Stimulated activated CD8-positive, alpha-beta memory T cell treated with anti-CD3 and anti-CD28 coated beads, Interleukin-7, amount 100 ng/mL, for 1 hour (primary cell): ENCODE results near the gene PLAGL1.
"Not testable (repeated sequence)": the region's sequence is repeated elsewhere in the genome, so short reads cannot be mapped to it uniquely, and the experiment has no call there.

ENCODE experiments used
- DNase-seq, 2 donors: peaks; one replicate each; pipeline ENCODE4 v3.0.0-alpha.2; 2020; ENCODE audit warnings: low read depth in 2 of 2

The PLAGL1 gene

DNA sequence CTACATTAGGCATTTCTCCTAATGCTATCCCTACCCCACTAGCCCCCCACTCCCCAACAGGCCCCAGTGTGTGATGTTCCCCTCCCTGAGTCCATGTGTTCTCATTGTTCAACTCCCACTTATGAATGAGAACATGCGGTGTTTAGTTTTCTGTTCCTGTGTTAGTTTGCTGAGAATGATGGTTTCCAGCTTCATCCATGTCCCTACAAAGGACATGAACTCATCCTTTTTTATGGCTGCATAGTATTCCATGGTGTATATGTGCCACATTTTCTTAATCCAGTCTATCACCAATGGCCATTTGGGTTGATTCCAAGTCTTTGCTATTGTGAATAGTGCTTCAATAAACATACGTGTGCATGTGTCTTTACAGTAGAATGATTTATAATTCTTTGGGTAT, 1.6 kb upstream of the PLAGL1 start:
- DNase-seq = not testable (repeated sequence)

GRCh38 chr6:144008846-144009245, 787 bp upstream of the PLAGL1 start:
- no peak for DNase-seq

- no peak for DNase-seq
These were observed 460 bp downstream of the PLAGL1 start for GRCh38 chr6:144007478-144008119.

GRCh38 chr6:144006736-144007477, 1.2 kb downstream of the PLAGL1 start:
- no peak for DNase-seq

DNA sequence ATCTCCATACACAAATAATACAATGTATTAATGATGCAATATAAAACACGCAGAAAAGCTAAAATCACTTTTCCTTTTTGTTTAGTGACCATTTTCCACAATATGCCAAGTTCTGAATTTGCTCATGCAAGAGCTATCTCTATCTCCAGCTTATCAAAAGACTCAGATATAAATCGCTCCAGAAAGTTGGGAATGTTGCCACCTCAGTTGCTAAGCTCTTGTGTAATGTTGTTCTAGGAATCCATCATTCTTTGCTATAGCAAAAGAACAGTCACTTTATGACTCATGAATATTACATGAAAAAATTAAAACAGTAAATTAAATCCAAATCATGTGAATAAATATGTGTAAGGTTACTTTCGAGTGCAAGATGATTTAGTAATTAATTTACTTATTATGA, 8.7 kb downstream of the PLAGL1 start:
- DNase-seq = no peak

DNA sequence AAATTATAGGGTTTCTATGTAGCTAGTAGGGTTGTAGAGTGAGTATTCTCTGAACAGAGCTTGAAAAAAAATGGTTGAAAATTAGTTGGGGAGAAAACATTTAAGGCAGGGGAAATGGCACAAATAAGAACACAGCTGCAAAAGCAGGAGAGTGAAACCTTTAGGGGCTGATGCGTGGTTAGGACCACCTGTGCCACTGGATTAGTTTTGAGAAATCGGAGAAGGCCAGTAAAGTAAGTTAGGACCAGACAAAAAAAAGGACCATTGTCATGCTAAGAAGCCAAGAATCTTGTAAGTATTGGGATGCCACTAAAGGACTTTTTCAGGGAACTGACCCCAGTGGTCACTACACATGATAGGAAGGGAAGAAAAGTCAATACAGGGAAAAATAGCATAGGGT, 9.4 kb downstream of the PLAGL1 start:
- DNase-seq = no peak

DNA sequence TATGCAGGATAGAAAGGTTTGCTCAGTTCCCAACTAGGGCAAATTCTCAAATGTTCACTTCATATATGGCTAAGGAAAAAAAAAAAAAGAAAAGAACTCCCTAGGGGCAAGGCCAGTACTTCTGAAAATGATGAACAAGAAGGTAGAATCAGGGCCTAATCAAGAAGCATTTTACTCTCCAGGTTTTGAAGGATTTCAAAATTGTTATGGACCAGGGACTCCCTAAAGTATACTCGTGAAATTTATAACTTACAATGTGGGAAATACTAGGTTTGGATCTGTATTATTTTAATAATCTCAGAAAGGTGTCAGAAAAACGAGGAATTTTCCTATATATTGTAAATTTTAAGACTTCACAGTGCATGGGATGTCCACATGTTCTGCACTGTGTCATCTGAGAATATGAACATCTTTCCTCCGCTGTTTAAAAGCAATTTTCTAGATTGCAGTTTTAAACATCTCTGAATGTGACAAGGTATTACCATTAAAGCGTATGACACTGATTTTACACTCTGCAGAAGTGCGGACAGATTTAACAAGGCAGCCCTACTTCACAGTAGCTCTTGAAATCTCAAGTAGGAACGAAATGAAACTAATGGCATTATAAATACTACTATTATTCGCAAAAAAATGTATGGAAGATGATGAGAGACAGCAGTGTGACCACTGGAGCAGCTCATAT, 14.0 kb downstream of the PLAGL1 start:
- no peak for DNase-seq

DNA sequence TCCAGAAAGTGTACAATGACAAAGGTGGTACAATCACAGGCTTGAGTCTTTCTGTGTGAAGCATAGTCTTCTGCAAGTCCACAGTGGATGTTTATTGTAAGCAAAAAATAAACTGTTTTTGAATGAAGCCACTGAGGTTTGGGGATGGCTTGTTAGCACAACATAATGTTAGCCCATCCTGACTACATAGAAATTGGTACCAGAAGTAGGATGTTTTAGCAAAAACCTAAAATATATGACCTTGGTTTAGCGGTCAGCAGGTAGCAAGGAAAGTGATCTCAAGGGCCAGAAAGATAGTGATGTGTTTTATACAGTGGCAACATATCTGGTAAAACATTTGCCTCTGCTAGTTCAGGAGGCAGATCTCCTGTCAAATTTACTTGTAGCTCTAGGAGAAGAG, 15.8 kb downstream of the PLAGL1 start:
- no peak for DNase-seq

- DNase-seq = no peak
These were observed 21.5 kb downstream of the PLAGL1 start for GRCh38 chr6:143986463-143987065.

- DNase-seq = no peak
These were observed 23.4 kb downstream of the PLAGL1 start for GRCh38 chr6:143984666-143985065.

DNA sequence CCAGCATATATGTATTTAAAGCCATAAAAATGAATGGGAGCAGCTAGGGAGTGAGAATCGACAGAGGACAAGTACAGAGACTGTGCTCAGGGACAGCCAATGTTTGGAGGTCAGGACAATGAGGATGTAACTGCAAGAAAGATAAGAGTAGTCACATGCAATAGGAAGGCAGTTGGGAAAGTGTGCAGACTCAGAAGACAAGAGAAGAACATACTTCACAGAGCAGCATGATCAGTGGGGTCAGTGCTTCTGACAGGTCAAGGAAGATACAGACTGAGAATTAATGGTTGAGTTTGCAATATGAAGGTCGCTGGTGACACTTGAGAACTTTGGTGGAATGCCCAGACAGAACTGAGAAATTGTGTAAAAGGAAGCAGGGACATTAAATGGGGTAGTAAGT, 25.1 kb downstream of the PLAGL1 start:
- no peak for DNase-seq

DNA sequence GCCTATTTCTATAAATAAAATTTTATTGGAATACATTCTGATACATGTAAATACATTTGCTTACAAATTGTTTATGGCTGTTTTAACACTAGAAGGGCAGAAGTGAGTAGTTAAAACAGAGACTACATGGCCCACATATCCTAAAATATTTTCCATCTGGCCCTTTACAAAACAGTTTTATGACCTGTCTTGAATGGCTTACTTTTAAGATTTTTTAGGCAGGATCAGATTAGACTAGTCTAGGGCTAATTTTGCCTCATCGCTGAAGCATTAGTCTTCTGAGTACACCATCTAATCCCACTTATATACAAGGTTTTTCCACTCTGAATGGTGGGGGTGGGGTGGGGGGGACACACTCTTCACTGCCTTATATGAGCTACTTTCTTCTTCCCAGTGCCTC, 27.1 kb downstream of the PLAGL1 start:
- no peak for DNase-seq

DNA sequence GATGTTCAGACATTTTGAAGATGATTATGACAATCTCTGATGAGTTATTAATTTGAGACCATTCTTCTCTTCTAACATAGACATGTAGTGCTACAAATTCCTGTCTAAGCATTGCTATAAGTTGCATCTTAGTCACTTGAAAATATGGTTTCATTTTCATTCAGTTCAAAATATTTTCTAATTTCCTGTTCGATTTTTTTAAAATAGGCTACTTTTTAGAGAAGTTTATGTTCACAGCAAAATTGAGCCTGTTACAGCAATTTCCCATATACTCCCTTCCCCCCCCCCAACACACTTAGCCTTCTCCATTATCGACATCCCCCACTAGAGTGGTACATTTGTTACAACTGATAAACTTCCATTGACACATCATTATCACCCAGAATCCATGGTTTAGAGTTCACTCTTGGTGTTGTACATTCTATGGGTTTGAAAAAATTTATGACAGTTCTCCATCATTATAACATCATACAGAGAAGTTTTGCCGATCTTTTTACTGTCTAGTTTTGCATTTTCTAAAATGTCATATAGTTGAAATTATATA, 31.2 kb downstream of the PLAGL1 start:
- no peak for DNase-seq

DNA sequence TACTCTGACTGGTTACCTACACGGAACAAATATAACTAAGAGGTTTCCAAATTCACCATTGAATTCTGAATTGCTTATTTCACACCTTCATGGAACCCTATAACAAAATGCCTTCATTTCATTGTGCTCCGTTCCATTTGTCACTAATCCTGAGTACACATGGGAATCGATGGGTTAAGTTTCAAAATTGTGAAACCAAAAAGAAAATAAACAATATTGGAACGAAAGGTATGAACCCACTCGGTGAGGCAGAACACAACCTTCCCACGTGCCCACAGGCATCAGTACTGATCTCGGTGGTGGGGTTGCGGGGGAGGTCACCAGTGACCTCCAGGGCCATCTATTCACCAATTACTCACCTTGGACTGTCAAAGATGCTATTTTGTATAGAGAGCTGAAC, 34.0 kb downstream of the PLAGL1 start:
- no peak for DNase-seq

- DNase-seq = no peak
These were observed 34.7 kb downstream of the PLAGL1 start for GRCh38 chr6:143973097-143973966.

DNA sequence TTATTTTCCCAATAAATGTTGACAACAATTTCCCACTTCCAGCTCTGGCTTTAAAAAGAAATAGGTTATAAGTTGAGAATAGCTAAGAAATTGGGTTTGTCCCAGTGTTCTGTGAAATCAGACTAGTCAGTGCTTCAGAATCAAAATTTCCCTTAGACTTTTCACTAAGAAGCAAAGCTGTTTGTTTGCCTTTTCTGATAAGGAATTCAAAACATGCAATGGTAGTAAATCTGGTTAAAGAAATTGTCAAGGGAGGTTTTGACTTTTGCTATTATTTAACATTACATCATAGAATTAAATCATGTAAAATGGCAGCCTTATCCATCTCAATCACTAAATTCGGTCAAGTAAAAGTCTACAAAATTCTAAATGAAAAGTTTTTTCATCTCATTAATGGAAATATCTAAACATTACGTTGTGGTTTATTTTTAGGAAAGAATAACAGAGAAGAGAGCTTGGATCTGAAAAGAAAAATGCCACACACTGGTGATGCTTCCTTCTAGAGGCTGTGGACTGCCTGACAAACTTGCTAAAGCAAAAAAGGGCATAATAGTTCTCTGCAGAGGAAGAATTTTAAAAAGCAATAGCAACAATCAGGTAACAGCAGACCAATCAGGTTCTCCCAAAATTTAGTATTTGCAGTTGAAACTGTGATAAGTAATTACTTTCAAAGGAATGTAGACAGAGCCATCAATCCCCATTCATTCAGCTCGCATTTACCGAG, 36.4 kb downstream of the PLAGL1 start:
- no peak for DNase-seq

DNA sequence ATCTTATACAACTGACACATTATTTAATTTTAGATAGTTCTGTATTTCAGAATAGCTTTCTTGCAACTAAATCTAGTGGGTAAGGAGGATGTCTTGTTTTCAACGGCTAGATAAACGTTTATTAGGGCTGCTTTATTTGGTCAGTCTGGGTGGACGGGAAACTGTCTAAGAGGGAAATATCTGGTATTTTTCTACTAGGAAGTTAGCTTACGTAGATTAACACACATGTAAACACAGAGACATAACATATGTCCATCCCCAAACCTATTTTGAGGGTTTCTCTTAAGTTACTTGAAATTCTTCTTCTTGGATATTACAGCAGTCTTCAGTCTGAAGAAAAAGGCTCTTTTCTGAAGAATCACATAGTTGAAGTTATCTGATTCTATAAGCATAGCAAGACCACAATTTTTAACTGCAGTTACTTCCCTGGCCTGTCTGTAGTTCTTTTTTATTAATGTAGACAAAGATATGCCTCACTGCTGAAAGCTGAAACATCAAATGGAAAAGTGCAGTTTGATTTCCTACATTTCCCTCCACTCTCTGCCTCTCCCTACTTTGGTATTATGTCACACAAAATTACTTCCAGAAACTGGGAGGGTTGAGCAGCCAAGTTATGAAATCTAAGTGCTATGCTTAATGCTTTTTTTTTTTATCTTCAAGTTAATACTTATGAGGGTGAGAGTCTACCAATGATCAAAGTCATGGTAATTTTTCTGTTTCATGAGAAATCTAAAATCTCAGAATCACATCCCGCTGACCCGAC, 37.4 kb downstream of the PLAGL1 start:
- no peak for DNase-seq

DNA sequence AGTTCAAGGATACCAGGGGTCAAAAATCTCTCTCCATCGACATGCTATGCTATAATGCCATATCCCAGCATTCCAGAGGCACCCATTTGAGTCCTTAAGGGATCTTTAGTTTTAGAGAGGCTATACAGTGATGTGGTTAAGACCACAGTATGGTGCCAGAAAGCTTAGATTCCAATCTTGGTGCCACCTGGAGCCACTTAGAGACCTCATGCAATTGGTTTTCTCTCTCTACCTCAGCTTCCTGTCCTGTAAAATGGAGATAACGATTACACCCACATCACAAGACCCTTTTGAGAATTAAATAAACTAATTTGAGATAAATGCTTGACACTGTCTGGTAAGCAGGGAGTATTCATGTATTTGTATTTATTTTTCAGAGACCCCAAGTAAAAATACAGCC, 39.0 kb downstream of the PLAGL1 start:
- DNase-seq = no peak

DNA sequence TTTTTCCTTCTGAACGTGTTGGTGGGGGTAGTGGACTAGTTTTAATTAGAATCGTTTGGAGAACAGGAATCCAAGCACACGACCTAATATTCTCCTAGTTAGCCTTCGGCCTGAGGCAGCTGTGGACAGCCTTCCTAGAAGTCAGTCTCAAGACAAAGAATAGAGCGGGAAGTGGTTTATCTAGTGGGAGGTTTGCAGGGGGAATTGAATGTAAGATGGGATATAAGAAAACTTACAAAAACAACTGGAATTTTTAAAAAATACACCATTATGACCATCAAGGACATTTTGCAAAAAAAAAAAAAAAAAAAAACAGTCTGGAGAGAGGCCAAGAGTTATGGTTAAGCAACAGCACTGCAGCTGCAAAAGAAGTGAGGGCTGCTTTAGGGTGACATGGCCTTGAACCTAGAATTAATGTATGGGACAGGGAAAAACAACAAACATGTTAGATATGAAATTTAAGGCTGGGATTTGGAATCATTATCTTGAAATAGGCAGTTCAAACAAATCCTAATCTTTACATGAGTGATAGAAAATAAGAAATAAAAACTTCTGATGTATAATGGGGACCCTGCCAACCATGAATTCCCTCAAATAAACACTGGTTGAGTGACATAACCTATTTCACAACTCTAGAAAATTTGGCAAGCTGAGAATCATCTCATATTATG, 40.2 kb downstream of the PLAGL1 start:
- no peak for DNase-seq
